Measurements from ENCODE around the gene ZFYVE28.

ZFYVE28 gene

DNA sequence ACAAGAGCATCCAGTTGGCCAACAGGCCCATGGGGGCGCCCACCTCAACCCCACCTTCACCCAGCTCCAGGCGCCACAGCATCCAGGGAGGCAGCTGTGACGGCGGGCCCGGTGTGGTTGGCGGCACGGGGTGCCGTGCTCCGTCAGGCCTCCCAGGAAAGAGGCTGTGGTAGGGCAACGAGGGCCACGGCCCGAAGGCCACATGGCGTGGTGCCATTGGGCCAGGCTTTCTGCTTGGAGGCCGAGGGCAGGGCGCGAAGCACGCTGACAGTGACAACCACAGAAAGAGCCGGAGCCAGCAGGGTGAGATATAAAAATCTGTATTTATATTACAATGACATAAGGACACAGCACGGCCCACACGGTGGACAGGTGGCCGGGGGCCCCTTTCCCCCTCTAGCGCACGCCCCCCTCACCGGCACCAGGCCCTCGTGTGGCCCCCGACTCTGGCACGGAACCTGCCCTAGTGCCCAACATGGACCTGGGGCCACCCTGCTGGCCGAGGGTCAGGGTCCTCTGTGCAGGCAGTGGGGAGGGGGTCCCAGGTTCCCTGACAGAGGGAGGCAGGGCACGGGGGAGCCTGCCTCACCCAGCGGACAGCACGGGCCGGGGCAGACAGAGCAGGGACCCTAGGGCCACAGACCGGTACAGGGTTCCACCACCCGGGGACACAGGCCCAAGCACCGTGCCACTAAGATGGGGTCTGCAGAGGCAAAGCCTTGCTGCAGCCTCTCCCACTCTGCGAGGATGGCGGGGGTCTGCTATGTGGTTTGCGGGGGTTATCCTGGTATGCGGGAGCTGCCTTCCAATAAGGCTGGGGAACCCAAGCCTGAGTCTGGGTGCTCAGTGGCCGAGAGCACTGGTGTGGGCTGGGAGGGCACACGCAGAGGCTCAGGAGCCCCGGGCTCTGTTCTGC is 171.1 kb downstream of the ZFYVE28 start:
- TF ChIP-seq, protein P1, sequence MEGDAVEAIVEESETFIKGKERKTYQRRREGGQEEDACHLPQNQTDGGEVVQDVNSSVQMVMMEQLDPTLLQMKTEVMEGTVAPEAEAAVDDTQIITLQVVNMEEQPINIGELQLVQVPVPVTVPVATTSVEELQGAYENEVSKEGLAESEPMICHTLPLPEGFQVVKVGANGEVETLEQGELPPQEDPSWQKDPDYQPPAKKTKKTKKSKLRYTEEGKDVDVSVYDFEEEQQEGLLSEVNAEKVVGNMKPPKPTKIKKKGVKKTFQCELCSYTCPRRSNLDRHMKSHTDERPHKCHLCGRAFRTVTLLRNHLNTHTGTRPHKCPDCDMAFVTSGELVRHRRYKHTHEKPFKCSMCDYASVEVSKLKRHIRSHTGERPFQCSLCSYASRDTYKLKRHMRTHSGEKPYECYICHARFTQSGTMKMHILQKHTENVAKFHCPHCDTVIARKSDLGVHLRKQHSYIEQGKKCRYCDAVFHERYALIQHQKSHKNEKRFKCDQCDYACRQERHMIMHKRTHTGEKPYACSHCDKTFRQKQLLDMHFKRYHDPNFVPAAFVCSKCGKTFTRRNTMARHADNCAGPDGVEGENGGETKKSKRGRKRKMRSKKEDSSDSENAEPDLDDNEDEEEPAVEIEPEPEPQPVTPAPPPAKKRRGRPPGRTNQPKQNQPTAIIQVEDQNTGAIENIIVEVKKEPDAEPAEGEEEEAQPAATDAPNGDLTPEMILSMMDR (IDR thresholded peaks at IDR 0.05; ENCODE audit: control extremely low read depth, extremely low read depth, low read depth, missing control alignments) = no peak
- CTCF ChIA-PET = interaction anchor here (0.8 kb wide), 1 partner anchor 11 kb away, joined by 3 read pairs; no protein-coding TSS in a partner anchor
- DNase-seq (ENCODE audit: extremely low spot score) = no peak
- POLR2A ChIA-PET = interaction anchor here (0.6 to 1.9 kb wide), 2 partner anchors 11 to 413 kb away, joined by 3 to 5 read pairs; no protein-coding TSS in a partner anchor

DNA sequence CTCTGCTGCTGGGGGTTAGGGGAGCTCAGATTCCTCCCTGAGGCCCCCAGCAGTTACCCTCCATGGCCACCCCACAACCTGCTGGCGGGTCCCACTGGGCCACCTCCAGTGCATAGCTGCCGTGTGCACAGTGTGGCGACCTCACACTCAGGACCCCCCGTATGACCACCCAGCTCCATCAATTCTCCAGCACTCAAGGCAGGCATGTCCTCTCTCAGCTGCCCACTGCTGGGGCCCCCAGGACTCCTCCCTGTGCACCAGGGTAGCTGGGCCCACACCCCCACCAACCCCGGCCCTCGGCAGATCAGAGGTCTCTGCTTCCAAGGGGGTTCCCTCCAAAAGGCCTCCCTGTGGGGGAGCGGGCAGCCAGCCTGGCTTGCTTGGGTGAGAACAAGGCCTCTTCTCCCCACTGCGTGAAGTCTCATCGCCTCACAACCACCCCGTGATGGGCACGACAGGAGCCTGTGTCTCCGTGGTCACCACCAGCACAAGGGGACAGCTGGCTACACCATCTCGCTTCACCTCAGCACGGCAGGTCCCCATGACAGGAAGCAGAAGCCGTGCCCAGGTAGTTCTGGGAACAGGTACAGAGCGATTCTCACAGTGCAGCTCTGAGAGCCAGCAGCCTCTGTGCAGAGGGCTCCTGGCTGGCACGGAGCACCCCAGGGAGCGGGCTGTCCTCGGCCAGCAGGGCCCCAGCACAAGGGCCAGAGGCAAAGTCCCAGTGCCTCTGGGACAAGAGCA is 171.9 kb downstream of the ZFYVE28 start:
- TF ChIP-seq, protein P1 (IDR thresholded peaks at IDR 0.05; ENCODE audit: control extremely low read depth, extremely low read depth, low read depth, missing control alignments) = no peak
- DNase-seq (ENCODE audit: extremely low spot score) = peak; percentile 5
- ChIA-PET POLR2A (interaction anchor here (0.6 kb wide), 1 partner anchor 412 kb away, joined by 3 read pairs; no protein-coding TSS in a partner anchor), CTCF (no interaction called here)

DNA sequence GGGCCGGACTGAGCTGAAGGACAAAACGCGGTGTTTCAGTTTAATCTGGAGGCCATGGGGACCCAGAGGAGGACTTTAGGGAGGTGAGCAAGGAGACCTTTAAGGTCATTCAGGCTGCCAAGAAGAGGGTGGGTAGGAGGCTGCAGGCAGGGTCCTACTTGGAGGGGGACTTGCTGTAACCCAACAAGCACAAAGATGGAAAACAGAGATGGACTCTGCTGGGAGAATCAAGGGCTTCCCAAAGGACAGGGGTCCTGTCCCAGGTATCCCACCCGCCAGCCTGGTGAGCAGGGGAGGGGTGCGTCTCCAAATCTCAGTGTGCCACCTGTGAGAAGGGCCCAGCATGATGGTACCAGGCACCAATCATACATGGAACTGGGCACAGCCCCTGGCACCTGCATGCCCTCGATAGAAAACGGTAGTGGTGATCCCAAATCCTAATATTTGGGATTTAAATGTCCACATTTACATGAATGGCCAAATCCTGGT is 172.6 kb downstream of the ZFYVE28 start:
- POLR2A ChIA-PET = no interaction called here
- no peak for DNase-seq (ENCODE audit: extremely low spot score)
- TF ChIP-seq, protein P1 (IDR thresholded peaks at IDR 0.05; ENCODE audit: control extremely low read depth, extremely low read depth, low read depth, missing control alignments) = no peak
- CTCF ChIA-PET = no interaction called here

DNA sequence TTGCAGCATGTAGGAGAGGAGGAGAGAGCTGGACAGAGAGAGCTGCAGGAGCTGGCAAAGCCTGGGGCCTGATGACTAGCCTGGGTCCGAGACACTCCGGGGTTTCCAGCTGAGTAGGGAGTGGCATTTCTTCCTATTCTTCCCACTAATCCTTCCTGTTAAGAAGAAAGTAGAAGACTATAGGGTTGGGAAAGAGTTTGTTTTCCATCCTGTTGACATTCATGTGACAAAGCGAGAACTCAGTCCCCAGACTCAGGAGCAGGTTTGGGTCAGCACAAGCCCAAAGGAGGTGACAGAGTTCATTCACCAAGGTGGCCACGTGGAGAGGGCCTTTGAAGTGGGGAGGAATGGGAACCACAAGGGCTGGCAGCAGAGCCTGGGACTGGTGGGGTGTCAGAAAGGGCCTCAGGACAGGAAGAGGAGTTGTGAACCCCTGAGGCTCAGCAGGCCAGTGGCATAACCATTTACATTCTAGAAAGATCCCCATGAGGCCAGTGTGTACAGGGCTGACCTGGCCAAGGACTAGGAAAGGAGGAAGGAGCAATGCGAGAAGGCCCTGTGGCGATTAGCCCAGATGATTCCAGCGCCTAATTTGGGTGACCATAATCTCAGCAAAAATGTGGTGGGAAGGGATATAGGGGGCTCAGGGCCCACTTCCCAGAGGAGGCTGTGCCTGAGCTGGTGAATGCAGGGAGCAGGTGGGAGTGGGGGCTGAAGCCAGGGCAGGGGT is 173.2 kb downstream of the ZFYVE28 start:
- DNase-seq (ENCODE audit: extremely low spot score) = no peak
- ChIA-PET CTCF (interaction anchor here (1.5 kb wide), 1 partner anchor 224 kb away, joined by 3 read pairs; the partner anchor contains the start of gene RNF4), POLR2A (no interaction called here)

DNA sequence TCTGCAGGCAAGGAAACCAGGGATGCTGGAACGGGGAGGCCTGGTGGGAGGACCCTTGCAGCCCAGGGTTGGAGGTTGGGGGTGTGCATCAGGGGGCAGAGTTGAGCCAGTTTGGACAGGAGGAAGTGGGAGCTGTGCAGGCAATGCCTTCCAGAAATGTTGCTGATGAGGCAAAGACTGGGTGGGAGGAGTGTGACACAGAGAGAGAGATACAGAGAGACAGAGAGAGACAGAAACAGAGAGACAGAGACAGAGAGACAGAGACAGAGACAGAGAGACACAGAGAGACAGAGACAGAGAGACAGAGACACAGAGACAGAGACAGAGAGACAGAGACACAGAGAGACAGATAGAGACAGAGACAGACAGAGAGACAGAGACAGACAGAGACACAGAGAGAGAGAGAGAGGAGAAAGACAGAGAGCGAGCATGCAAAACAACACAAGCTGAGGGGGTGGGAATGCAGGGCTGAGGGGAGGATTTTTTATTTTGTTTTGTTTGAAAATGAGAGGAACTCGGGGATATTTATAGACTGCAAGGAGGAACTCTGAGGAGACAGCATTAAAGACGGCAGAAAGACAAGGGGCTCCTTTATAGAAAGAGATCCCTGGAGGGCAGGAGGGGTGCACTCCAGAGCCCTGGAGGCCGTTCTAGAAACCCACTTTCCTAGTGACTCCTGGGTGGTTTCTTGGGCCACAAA is 174.6 kb downstream of the ZFYVE28 start:
- DNase-seq (ENCODE audit: extremely low spot score) = peak; percentile 48
- TF ChIP-seq, protein P1 (IDR thresholded peaks at IDR 0.05; ENCODE audit: control extremely low read depth, extremely low read depth, low read depth, missing control alignments) = peak; percentile 20
- ChIA-PET POLR2A (no interaction called here), CTCF (interaction anchor here (1.1 to 1.5 kb wide), 2 partner anchors 24 to 225 kb away, joined by 3 to 4 read pairs; partner anchors contain the start of gene RNF4)

More for the DNA sequence above, 173.2 kb downstream of the ZFYVE28 start:
- TF ChIP-seq, protein P1 (IDR thresholded peaks at IDR 0.05; ENCODE audit: control extremely low read depth, extremely low read depth, low read depth, missing control alignments) = no peak
